GM13976 (cell line): ENCODE measurements around the gene ANKDD1B.

Source experiments
- DNase-seq: peaks from one replicate; pipeline ENCODE4 v3.0.0; 2012; ENCODE audit warnings: low spot score
- in situ Hi-C: fragments of 300-500 bp; cut with MboI; formaldehyde crosslinking; loops from one replicate; pipeline ENCODE4 v1.12.0; 2022; ENCODE audit warnings: low sequenced_read_pairs, mixed read lengths, inconsistent platforms; ENCODE audit not compliant: unreplicated experiment
- TF ChIP-seq, protein P1 (sequence below): IDR thresholded peaks from 2 replicates; pipeline ENCODE4 v1.5.1; 2012; ENCODE audit warnings: borderline replicate concordance, mild to moderate bottlenecking; ENCODE audit not compliant: insufficient read depth; ENCODE audit errors: extremely low read depth, missing control alignments, control extremely low read depth

The ANKDD1B gene

DNA sequence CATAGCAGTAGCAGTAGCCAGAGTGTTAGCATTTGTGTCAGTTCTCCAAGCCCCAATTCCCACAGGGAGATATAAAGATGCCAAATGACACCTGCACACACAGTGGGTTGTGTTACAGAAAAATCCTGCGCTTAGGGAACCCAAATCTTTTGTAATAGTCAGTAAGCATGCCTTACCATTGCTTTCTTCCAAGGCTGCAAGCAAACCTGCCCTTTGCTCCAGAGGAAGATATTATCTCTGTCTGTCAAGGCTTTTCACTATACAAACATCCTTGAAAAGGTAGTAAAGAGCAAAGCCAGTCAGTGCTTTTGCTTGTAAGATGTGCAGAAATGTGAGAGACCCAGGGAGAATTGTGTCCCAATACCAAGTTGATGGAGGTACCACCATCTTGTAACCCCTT, 2.9 kb downstream of the ANKDD1B start:
- no peak for DNase-seq
- TF ChIP-seq, protein P1, sequence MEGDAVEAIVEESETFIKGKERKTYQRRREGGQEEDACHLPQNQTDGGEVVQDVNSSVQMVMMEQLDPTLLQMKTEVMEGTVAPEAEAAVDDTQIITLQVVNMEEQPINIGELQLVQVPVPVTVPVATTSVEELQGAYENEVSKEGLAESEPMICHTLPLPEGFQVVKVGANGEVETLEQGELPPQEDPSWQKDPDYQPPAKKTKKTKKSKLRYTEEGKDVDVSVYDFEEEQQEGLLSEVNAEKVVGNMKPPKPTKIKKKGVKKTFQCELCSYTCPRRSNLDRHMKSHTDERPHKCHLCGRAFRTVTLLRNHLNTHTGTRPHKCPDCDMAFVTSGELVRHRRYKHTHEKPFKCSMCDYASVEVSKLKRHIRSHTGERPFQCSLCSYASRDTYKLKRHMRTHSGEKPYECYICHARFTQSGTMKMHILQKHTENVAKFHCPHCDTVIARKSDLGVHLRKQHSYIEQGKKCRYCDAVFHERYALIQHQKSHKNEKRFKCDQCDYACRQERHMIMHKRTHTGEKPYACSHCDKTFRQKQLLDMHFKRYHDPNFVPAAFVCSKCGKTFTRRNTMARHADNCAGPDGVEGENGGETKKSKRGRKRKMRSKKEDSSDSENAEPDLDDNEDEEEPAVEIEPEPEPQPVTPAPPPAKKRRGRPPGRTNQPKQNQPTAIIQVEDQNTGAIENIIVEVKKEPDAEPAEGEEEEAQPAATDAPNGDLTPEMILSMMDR = no peak
- in situ Hi-C loops = no loop called here

DNA sequence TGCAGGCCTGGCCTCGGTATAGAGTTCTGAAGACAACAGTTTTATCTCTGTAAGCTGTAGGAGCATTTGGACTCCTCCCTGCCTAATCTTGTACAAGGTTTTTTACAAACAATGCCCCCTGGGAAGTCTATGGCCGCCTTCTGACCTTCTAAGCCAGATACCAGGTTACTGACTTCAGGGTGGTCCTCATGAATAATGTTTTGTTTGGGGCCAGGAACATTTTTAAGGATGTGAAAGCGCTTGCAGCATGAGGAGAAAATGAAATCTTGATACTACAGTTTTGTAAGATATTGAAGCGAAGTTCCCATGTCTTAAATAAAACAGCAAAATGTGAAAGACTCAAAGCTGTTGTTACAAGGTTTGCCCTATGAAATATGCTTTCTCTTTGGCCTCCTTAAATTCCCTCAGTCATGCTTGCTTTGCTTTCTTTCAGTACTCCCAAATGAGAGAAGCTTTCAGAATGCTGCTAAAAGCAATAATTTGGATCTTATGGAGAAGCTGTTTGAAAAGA, 5.2 kb downstream of the ANKDD1B start:
- DNase-seq = no peak
- in situ Hi-C loops = no loop called here
- TF ChIP-seq, protein P1 = no peak

DNA sequence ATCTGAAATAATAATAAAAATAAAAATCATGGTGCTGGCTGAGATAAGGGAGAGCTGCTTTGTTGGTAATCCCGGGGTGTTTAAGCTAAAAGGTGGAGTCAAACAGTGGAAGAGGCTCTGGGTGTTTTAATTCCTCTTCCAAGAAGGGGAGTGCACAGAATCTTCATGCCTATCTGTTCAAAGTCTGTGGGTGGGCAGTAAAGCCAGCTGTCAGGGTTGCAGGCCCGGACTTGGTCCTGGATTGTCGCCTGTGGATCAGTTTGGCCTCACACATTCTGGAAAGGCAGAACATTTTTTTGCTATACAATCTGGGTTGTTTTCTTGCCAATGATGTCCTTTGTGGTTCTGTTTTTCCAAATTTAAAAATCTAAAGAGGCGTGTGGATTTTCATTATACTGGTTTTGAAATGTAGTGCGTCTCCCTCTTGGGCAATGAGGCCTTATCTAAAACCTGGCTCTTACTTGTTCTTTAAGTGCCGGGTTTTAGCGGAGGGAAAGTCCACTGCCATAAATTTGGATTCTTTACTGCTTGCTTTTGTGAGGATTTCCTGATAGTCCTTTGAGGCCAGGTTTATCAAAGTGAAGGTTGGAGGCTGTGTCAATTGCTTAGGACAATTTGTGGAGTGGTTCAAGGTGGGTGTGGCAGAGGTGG, 5.8 kb downstream of the ANKDD1B start:
- TF ChIP-seq, protein P1 = no peak
- DNase-seq = no peak
- in situ Hi-C loops = no loop called here

DNA sequence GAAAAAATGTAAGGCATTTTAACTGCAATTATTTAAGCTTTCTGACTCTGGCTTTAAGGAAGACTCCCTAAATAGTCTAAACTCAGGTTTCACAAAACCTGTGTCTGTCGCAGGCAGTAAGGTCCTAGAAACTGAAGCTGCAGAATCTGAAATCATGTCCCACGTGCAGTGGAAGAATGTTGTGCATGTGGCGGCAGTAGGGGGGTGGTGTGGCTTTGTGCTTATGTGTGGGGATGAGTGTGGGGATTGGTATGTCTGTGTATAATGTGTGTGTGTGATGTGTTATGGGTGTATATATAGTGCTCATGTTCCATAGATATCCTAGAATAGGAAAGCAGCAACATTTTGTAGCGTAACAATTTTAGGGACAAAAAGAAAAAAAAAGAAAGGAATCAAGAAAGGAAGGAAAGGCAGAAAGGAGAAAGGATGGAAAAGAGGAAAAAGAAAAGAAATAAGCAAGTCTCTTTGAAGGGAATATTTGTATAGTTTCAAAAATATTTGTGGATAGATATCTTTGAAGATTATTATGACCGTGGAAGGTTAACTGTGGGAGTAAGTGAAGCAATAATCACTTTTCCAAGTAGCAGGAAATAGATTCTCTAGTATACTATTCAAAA, 6.6 kb downstream of the ANKDD1B start:
- no peak for DNase-seq
- TF ChIP-seq, protein P1 = no peak
- in situ Hi-C loops = no loop called here

GRCh38 chr5:75620184-75620959, 9.1 kb downstream of the ANKDD1B start:
- no peak for DNase-seq
- in situ Hi-C loops = no loop called here
- TF ChIP-seq, protein P1 = no peak

DNA sequence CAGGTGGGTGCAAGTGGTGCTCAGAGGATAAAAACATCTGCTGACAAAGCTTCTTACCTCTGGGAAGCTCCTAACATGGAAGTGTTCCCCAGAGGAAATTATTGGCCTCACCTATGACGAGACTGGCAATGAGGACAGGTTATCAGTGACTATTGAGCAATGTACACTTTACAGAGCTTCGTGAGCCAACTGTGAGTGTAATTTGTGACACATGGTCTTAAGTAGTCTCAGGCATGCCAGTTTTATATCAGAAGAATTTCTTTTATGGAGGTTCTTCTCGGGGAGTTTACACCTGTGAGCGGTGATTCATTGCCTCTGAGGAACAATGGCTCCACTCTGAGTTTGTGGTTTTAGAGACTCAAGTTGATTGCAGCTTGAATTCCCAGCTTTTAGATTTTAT, 11.3 kb downstream of the ANKDD1B start:
- TF ChIP-seq, protein P1 = no peak
- in situ Hi-C loops = no loop called here
- DNase-seq = no peak
